NCI-H69 (cell line): ENCODE data around the gene SNHG17.
A peak's percentile ranks its signal among the peaks of the same experiment; 100 is the strongest.
"Not testable (repeated sequence)": the region's sequence is repeated elsewhere in the genome, so short reads cannot be mapped to it uniquely, and the experiment has no call there.

Experiments used
- DNase-seq: peaks from one replicate; lab custom pipeline; 2025; lab: John Stamatoyannopoulos, UW

The SNHG17 gene

GRCh38 chr20:38434770-38435554, at the start of gene SNHG17:
TSS of gene SNHG17 (minus strand) at chr20:38435328.
- DNase-seq, result peak; percentile 94

GRCh38 chr20:38479596-38479995, 44.5 kb upstream of the SNHG17 start:
- DNase-seq, result no peak

DNA sequence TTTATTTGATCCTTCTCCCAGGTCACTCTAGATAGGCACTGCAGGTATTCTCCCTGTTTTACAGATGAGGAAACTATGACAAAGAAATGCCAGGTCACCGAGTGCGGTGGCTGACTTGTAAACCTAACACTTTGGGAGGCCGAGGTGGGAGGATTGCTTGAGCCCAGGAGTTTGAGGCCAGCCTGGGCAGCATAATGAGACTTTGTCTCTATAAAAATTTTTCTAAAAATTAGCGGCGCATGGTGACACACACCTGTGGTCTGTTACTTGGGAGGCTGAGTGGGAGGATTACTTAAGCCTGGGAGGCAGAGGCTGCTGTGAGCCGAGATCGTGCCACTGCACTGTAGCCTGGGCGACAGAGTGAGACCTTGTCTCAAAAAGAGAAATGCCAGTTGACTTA, 42.6 kb upstream of the SNHG17 start:
- no peak for DNase-seq

DNA sequence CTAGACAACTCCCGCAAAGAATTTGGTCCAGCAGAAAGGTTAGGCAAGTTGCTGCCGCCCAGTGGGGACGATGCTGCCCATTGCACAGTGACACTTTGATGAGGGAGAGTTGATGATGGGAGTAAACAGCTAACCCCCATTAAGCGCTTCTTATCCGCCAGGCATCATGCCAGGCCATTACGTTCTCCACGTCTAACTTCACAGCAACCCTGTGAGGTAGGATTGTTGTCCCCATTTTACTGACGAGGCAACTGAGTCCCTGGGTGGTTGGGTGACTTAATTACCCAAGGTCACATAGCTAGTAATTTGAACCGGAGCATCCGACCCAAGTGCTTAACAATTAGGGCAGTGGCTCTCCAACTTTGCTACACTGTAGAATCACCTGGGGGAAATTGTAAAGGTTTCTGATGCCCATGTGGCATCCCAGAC, 38.3 kb upstream of the SNHG17 start:
- DNase-seq, result peak; percentile 38

- peak; percentile 97 for DNase-seq
These were observed 37.6 kb upstream of the SNHG17 start, which contains the start of gene RALGAPB for GRCh38 chr20:38472513-38473366. TSS of gene RALGAPB (plus strand) at chr20:38472843. CDS start at chr20:38488433, 15,590 bp downstream.

GRCh38 chr20:38471987-38472512, 36.9 kb upstream of the SNHG17 start:
- DNase-seq, result no peak

DNA sequence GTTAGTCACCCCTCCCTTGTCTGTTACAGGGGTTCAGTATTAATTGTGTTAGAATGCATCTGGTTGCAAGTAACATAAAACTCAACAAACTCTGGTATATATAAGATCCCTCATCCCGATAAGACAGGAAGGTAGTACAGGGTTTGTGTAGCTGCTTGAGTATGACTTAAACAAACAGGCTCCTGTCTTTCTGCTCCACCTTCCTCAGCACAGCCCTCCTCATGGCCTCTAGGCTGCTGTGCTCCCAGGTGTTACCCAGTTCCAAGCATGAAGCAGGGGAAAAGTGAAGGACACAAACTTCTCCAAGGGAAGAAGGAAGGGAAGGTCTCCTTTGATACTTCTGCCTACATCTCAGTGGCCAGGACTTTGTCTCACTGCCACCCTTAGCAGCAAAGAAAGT, 36.1 kb upstream of the SNHG17 start:
- no peak for DNase-seq

GRCh38 chr20:38466983-38467382, 31.9 kb upstream of the SNHG17 start:
- no peak for DNase-seq

DNA sequence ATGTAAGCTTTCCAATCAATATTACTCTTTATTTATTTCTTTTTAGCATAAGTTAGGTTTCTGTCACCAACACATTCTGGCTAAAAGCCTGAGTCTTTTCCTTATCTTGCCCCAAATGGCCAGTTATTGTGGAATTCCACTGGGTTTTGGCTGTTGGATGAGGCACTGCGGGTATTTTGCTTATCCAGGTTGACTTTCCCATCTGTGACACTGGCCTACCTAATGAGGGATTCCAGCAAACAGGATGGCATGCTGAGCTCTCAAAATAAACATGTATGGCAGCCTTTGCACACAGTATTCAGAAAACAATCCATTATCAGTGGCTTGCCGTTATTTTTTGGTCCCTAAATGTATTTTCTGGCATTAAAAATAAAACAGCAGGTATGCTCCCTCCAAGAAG, 31.0 kb upstream of the SNHG17 start:
- DNase-seq, result no peak

GRCh38 chr20:38461569-38461968, 26.4 kb upstream of the SNHG17 start:
- DNase-seq, result not testable (repeated sequence)

GRCh38 chr20:38461167-38461566, 26.0 kb upstream of the SNHG17 start:
- not testable (repeated sequence) for DNase-seq

- DNase-seq, result not testable (repeated sequence)
These were observed 25.5 kb upstream of the SNHG17 start for GRCh38 chr20:38460631-38461030.

- DNase-seq, result peak; percentile 88
These were observed 25.0 kb upstream of the SNHG17 start for GRCh38 chr20:38460040-38460623.

GRCh38 chr20:38458314-38458713, 23.2 kb upstream of the SNHG17 start:
- DNase-seq, result no peak

- DNase-seq, result no peak
These were observed 19.7 kb upstream of the SNHG17 start for GRCh38 chr20:38454556-38455473.

DNA sequence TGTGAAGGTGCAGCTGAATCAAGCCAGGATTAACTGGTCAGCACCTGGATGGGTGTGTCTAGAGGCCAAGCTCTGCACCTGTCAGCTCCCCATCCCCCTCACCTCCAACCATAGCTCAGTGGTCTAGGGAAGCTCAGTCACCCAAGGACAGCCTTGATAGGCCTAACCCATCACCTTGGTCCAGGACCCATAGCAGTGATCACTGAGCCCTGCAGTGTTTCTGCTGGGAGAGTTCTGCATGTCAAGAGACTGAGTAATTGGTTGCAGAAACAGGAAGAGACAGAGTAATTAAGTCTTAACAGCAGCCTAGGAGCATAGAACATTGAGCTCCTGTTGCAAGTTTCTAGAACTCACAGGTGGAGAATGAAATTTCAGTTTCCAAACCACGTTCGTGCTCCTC, 18.8 kb upstream of the SNHG17 start:
- DNase-seq, result no peak

DNA sequence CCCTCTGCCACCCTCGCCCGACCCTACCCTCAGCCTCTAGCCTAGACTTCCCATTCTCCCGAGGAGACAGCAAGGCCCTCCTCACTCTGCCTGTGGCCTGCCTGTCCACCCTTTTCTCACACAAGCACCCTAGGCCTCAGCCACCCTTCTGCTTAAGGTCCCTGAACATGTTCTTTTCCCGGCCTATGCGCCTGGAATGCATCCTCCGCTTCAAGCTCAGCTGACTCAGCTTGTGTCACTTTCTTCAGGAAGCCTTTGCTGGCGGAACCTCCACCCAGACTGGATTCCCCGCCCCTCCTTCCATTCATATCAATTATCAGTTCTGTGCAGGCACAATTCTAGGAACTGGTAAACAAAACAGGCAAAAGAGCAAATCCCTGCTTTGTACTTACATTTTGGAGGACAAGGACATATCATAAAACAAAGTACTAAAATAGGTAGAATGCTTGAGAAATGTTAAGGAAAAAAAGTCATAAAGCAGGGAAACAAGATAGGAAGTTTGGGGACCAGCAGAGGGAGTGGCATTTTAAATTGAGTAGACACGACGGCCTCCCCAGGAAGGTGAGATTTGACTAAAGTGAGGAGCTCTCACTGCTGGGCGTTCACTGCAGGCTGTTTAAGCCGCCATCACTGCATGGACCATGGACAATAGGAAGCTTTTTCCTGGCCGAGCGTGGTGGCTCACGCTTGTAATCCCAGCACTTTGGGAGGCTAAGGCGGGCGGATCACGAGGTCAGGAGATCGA, 17.9 kb upstream of the SNHG17 start:
- no peak for DNase-seq

DNA sequence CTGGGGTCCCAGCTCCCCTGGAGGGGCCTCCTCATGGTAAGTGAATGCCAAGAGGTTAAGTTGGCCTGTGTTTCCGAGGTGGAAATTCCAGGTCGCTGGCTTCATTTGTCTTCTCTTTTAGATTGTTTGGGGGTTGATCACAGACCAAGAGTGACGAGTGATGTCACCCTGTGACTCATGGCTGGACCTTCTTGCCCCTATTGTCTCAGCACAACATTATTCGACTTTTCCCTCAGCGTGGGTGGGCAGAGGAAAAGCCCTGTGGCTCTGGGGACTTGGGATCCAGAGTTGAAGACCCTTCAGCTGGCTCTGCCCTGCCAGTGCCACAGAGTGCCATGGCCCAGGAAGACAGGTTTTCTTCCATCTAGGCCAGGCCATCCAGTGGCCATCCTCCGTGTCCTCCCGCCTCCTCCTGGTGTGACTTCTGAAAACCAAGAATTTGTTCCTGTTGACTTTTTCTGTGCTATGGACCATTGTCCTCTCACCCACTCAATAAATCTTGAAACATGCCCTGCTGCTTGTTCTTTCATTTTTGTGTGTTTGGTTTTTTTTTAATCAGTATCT, 15.4 kb upstream of the SNHG17 start:
- DNase-seq, result no peak

GRCh38 chr20:38449046-38449445, 13.9 kb upstream of the SNHG17 start:
- DNase-seq, result no peak
